CD4-positive, alpha-beta T cell treated with Interleukin-6 for 4 hours (primary cell): ENCODE data around the gene FBLN1.
"Not testable (repeated sequence)": the region's sequence is repeated elsewhere in the genome, so short reads cannot be mapped to it uniquely, and the experiment has no call there.

Experiments
- DNase-seq: peaks from one replicate; pipeline ENCODE4 v3.0.0-alpha.2; 2020; ENCODE audit warnings: mixed read lengths

The FBLN1 gene

GRCh38 chr22:45549762-45550378, 47.2 kb downstream of the FBLN1 start:
- DNase-seq: no peak

DNA sequence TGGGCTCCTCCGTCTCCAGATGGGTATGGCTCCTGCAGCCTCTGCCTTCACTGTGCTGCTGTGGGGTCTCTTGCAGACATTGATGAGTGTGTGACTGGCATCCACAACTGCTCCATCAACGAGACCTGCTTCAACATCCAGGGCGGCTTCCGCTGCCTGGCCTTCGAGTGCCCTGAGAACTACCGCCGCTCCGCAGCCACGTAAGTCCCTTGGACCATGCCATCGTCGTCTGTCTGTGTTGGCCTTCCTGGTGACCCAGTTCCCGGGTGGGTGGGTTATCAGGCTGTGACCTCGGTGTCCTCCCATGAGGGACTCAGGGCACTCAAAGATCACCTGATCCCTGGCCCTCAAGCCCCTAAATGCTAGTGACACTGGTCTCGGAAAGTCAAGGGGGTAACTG, 47.7 kb downstream of the FBLN1 start:
- no peak for DNase-seq

DNA sequence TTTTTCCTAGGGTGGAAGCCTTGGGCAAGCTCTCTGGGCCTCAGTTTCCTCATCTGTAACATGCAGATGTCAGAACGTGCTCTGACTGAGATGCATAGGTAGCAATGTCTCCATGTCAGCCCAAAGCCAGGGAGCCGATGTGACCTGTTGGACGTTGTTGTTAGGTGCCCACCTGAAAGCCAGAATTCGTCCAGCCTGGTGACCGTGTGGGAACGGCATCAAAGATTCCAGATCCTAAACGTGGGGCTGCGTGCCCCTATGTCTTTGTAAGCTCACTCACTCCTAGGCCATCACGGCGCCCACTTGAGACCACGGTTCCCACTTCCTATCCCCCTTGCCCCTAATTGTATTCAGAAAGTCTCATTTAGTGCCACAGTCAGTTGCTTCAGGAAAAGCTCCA, 48.2 kb downstream of the FBLN1 start:
- DNase-seq: no peak

- no peak for DNase-seq
Measured at GRCh38 chr22:45551310-45552016, 48.8 kb downstream of the FBLN1 start.

GRCh38 chr22:45552017-45552411, 49.3 kb downstream of the FBLN1 start:
- no peak for DNase-seq

GRCh38 chr22:45552580-45553350, 50.1 kb downstream of the FBLN1 start:
- DNase-seq: no peak

DNA sequence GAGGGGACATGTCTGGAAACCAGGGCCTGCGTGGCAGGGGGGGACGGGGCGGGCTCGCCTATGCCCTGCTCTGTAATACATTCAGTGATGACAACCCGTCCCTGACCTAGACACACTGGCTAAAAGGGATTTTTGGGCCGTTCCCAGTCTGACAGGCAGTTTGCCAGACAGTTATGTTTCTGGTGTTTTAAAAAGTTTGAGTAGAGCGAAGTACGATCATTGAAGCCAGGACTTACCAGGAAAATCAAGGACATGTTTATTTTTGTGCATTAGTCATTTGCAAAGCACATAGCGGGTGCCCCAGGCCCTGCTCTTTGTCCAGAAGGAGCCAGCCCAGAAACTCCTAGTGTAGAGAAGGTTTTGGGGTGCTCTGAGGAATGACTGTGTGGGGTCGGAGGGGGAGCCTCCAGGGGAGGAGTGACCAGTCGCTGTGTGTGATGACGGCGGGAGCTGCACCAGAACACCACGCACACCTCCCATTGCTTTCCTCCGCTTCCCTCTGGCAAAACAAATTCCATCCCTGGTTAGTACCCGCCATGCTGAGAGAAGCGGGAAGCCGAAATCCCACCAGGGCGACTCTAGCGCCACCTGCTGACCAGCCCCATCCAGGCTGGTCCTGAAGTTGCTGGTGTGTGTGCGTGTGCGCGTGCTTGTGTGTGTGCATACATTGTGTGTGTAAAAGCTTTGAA, 50.8 kb downstream of the FBLN1 start:
- peak; percentile 54 for DNase-seq

- DNase-seq: no peak
Measured at GRCh38 chr22:45554040-45554406, 51.3 kb downstream of the FBLN1 start.

GRCh38 chr22:45554861-45555260, 52.2 kb downstream of the FBLN1 start:
- no peak for DNase-seq

DNA sequence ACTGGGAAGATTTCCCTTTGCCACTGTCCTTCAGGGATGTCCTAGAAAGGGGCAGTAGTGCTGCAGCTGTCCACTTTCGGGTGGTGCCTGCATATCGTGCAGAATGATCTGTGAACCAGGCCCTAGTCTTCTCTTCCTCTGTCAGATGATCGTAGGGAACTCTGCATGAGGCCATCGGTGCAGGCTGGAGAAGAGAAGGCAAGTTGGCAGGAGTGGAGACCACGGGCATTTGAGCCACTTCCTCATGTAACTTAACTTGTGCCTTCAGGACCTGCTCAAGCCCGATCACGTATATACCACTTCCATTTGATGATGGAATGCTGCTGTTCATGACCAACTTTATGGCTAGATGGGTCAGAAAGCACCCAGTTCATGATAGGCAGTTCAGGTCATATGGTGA, 55.2 kb downstream of the FBLN1 start:
- not testable (repeated sequence) for DNase-seq

- DNase-seq: not testable (repeated sequence)
Measured at GRCh38 chr22:45560092-45560491, 57.4 kb downstream of the FBLN1 start.

- not testable (repeated sequence) for DNase-seq
Measured at GRCh38 chr22:45560761-45561160, 58.1 kb downstream of the FBLN1 start.

- no peak for DNase-seq
Measured at GRCh38 chr22:45562102-45562501, 59.4 kb downstream of the FBLN1 start.

DNA sequence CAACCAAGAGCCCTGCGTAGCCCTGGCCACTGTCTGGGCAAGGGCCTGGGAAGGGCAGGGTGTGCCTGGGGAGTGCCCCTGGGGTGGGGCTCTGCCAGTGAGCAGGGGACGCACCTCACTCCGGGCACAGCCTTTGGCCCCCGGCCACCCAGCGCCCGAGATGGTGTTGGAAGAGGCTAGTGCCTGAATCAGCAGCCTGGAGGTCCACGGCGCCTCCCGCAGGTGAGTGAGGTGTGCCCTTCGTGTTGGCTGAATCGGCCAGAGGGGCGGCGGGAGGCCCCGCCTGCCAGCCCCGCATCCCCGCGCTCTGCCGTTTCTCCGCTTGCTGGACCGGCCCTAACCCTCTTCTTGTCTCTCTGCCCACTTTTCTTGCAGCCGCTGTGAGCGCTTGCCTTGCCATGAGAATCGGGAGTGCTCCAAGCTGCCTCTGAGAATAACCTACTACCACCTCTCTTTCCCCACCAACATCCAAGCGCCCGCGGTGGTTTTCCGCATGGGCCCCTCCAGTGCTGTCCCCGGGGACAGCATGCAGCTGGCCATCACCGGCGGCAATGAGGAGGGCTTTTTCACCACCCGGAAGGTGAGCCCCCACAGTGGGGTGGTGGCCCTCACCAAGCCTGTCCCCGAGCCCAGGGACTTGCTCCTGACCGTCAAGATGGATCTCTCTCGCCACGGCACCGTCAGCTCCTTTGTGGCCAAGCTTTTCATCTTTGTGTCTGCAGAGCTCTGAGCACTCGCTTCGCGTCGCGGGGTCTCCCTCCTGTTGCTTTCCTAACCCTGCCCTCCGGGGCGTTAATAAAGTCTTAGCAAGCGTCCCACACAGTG, 60.1 kb downstream of the FBLN1 start:
- no peak for DNase-seq

GRCh38 chr22:45563362-45564040, 60.8 kb downstream of the FBLN1 start:
- DNase-seq: no peak

GRCh38 chr22:45564349-45565030, 61.8 kb downstream of the FBLN1 start:
- no peak for DNase-seq

DNA sequence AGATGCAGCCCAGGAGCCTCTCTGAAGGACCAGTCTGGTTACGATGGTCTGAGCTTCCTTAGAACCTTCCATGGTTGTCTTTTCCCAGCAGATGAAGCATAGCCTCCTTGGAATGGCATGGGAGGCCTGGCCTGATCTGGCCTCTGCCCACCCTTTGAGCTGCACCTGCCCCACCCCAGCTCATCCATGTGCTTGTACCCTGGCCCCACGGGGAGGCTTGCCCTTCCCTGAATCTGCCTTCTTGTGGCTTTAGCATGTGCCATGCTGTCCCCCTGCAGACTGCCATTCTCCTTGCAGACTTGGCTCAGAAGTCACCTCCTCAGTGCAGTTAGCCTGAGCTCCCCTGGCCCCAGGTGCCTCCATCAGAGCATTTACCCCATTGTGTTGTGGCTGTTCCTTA, 62.5 kb downstream of the FBLN1 start:
- no peak for DNase-seq

GRCh38 chr22:45565973-45566372, 63.3 kb downstream of the FBLN1 start:
- no peak for DNase-seq

DNA sequence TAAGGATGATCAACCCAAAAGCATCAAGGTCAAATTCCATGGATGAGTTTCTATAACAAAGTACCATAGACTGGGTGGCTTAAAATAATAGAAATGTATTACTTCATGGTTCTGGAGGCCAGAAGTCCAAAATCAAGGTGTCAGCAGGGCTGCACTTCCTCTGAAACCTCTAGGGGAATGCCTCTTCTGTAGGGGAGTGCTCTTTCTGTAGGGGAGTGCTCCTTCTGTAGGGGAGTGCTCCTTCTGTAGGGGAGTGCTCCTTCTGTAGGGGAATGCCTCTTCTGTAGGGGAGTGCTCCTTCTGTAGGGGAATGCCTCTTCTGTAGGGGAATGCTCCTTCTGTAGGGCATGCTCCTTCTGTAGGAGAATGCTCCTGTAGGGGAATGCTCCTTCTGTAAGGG, 65.5 kb downstream of the FBLN1 start:
- no peak for DNase-seq

GRCh38 chr22:45571089-45571488, 68.4 kb downstream of the FBLN1 start:
- DNase-seq: no peak

DNA sequence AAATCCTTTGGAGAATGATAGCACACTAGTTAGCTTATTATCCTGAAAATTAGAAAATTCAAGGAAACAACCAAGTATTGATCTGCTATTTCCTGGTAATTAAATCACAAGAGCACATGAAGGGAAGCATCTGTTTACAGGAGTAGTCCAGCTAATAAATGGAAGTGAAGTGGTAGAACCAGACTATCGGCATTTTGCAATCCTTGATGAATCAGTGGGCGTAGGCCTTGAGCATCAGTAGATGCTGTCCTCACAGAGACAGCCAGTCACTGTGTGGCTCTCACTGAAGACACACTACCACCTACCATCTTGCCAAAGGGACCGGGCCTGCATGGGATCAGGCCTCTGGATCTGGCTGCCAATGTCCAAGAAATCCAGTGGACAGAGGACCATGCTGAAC, 69.8 kb downstream of the FBLN1 start:
- DNase-seq: no peak
